Measurements from ENCODE around the gene MYL6B.
"Not testable (repeated sequence)": the region's sequence is repeated elsewhere in the genome, so short reads cannot be mapped to it uniquely, and the experiment has no call there.

MYL6B gene

DNA sequence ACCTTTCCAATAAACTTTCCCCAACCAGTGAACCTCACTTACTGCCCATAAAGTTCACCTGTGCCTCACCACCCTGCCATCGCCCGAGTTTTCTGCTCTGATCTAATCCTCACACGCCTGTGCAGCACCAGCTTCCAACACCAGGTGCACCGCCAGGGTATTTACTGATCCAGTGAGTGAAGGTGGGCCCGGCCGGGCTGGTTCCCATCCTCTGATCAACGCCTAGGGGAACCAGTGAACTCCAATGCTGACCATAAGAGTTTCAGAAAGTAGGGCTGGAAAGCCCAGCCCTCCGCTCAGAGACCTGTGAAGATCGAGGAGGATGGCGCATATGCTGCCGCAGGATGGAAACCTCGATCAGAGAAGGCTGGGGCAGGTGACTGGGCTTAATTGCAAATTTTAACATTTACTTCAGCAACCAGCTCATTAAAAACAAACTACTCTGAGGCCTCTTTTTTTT is 685 bp upstream of the MYL6B start:
- peak; percentile 59 to 65 (median 62) for DNase-seq (ENCODE audit: low read depth in 2 of 3, low spot score in 1 of 3)

GRCh38 chr12:56152756-56153677 is 630 bp downstream of the MYL6B start:
- no peak for DNase-seq (ENCODE audit: low read depth in 2 of 3, low spot score in 1 of 3)

- DNase-seq (ENCODE audit: low read depth in 2 of 3, low spot score in 1 of 3): no peak
Measured at GRCh38 chr12:56153678-56154065, 1.3 kb downstream of the MYL6B start.

DNA sequence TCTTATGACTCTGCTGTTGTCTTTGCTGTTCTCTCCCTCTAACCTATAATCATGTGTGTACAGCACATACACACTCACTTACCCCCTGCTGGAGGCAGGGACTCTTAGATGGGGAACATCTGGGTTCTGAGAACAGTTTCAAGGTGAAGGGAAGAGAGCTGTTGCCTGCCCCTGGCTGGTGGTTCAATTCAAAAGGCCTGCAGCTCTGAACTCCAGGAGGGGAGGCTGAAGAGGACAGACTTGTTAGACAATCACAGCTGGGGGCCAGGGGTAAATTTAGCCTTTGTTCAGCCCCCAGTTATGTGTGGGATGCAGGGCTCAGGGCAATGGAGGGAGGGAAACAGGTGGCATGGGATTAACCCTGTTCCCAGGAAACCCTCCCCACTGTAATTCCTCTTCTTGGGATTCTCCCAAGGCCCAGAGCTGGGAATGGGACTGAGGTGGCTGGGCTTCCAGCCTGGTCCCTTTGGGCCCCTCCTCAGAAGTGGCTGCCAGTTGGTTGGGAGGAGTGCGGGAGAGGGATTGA is 1.9 kb downstream of the MYL6B start:
- DNase-seq (ENCODE audit: low read depth in 2 of 3, low spot score in 1 of 3): no peak

- DNase-seq (ENCODE audit: low read depth in 2 of 3, low spot score in 1 of 3): no peak
Measured at GRCh38 chr12:56154818-56155217, 2.4 kb downstream of the MYL6B start.

DNA sequence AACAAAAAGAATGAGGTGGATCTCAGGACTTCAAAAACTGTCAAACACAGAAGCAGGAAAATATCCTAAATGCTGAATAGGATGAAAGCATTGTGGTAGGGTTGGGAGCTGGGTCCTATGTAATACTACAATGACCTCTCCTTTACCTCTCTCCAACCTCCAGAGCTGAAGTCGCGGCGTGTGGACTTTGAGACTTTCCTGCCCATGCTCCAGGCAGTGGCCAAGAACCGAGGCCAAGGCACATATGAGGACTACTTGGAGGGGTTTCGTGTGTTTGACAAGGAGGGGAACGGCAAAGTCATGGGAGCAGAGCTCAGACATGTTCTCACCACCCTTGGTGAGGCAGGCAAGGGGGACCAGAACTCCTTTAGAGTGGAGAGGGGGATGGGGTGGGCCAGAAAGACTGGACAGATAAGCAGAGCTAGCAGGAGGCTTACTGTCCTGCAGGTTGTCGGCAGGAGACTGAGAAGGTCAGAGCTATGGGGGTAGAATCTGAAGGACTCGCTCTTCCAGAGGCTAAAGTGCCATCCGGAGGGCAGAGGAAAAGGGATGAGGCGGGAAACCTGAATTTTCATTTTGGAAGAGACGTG is 3.0 kb downstream of the MYL6B start:
- DNase-seq (ENCODE audit: low read depth in 2 of 3, low spot score in 1 of 3): no peak

GRCh38 chr12:56156464-56157200 is 4.2 kb downstream of the MYL6B start:
- not testable (repeated sequence) for DNase-seq (ENCODE audit: low read depth in 2 of 3, low spot score in 1 of 3)

- peak in 2 of 3 donors; percentile 35 to 50 for DNase-seq (ENCODE audit: low read depth in 2 of 3, low spot score in 1 of 3)
Measured at GRCh38 chr12:56157201-56158028, 5.0 kb downstream of the MYL6B start.

GRCh38 chr12:56158029-56158925 is 5.9 kb downstream of the MYL6B start, which contains the start of gene MYL6:
Gene MYL6, plus strand, starts transcription at chr12:56158359. Its CDS starts 43 bp downstream, at chr12:56158402.
- peak; percentile 89 to 93 (median 89) for DNase-seq (ENCODE audit: low read depth in 2 of 3, low spot score in 1 of 3)

GRCh38 chr12:56158926-56159461 is 6.6 kb downstream of the MYL6B start:
- DNase-seq (ENCODE audit: low read depth in 2 of 3, low spot score in 1 of 3): peak in 1 of 3 donors; percentile 23

GRCh38 chr12:56159482-56160192 is 7.2 kb downstream of the MYL6B start:
- DNase-seq (ENCODE audit: low read depth in 2 of 3, low spot score in 1 of 3): no peak

DNA sequence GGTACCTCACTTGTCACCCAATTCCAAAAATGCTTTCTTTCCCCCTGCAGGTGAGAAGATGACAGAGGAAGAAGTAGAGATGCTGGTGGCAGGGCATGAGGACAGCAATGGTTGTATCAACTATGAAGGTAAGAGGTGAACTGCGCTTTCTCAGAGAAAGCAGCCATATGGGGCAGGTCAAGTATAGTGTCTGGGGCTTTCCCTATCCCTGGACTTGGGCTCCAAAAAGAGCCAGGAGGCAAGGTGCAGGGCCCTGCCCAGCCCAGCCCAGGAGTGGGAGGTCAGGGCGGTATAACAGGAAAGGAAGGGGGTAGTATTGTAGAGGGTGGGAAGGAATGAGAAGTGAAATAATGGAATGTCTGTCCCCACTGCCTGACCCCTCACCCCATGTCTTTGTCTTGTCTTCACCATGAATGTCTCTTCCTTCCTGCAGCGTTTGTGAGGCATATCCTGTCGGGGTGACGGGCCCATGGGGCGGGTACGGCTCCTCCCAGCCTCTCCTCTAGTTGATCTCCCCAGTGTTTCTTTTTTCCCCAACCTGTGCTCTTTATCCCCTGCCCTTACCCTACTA is 7.9 kb downstream of the MYL6B start:
- DNase-seq (ENCODE audit: low read depth in 2 of 3, low spot score in 1 of 3): peak in 2 of 3 donors; percentile 29 to 48

- no peak for DNase-seq (ENCODE audit: low read depth in 2 of 3, low spot score in 1 of 3)
Measured at GRCh38 chr12:56160894-56161689, 8.7 kb downstream of the MYL6B start.

GRCh38 chr12:56161690-56162351 is 9.4 kb downstream of the MYL6B start:
- DNase-seq (ENCODE audit: low read depth in 2 of 3, low spot score in 1 of 3): no peak

DNA sequence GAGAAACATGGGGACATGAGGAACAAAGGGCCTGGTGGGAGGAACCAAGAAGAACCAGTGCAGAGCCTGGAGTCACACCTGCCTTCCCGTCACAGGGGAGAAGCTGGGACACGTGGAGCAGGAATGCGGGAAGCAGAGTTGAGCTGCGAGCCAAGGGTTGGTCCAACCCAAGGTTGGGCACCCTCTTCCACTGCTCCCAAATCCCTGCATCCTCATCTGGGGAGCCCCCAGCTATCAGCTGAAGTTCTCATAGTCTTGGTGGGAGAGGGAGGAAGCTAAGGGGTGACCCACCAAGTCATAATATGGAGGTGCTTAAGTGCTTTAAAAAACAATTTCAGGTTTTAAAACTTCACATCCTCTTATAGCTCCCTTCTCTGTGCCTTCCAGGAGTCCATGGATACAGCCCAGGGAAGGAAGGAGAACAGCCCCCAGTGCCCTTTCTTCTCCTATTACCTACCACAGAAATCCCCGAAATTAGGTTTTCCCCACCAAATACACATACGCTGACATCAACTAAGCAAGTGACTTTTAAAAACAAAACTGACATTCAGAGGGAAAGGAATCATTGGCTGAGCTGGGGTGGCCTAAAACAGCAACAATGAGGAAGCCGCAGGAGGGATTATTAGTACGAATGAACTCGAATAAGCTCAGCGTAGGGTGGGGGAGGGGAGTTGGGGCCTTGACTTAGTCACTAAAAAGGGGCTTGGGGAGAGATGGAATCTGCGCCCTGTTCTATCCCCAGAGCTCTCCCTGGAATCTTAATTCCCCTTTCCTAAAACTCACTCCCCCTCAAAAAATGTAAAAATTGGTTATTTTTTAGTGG is 10.3 kb downstream of the MYL6B start:
- DNase-seq (ENCODE audit: low read depth in 2 of 3, low spot score in 1 of 3): no peak
